Dermis blood vessel endothelial cell (primary cell): ENCODE data around the gene FAM153A. TPM values are rescaled to one million over a fixed set of nuclear protein-coding genes. Genes with fewer than 3 reads are reported as not detected.
A peak's percentile ranks its signal among the peaks of the same experiment; 100 is the strongest.
"Not testable (repeated sequence)": the region's sequence is repeated elsewhere in the genome, so short reads cannot be mapped to it uniquely, and the experiment has no call there.

ENCODE experiments used
- DNase-seq: peaks from one replicate; pipeline ENCODE4 v3.0.0; 2010
- total RNA-seq: library from RNA; depleted of rRNA; stranded (reverse); fragments of >200 nt; gene quantifications from 2 replicates; pipeline ENCODE4 v1.2.3, GENCODE V29; 2014

Gene FAM153A
- total RNA-seq, 1 donor from 2014 or later: not detected

- not testable (repeated sequence) for DNase-seq
These were observed 58.7 kb downstream of the FAM153A start for GRCh38 chr5:177723831-177724485.

GRCh38 chr5:177722829-177723228, 59.9 kb downstream of the FAM153A start:
- not testable (repeated sequence) for DNase-seq

GRCh38 chr5:177719989-177720388, 62.7 kb downstream of the FAM153A start:
- DNase-seq: not testable (repeated sequence)

DNA sequence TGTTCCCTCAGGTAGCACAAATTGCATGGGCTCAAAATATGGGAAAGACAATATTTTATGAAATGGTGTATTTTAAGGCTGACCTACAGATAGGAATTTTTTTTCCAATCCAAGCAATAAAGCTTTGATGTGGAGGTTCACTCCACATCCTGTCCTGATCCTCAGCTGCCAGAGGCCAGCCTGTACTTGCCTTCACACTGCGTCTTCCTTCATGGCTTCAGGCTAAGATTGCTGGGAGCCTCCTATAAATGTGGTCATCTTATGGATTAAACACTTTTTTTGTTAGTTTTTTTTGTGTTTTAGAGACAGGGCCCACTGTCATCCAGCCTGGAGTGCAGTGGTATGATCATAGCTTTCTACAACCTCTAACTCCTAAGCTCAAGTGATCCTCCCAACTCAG, 67.3 kb downstream of the FAM153A start:
- not testable (repeated sequence) for DNase-seq

DNA sequence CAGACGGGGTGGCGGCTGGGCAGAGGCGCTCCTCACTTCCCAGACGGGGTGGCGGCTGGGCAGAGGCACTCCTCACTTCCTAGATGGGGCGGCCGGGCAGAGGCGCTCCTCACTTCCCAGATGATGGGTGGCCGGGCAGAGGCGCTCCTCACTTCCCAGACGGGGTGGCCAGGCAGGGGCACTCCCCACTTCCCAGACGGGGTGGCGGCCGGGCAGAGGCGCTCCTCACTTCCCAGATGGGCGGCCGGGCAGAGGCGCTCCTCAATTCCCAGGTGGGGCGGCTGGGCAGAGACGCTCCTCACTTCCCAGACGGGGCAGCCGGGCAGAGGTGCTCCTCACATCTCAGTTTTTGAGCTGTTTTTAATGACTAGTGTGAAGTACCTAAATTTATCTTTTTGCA, 86.6 kb downstream of the FAM153A start:
- DNase-seq: not testable (repeated sequence)

GRCh38 chr5:177695356-177695930, 87.3 kb downstream of the FAM153A start:
- DNase-seq: not testable (repeated sequence)

DNA sequence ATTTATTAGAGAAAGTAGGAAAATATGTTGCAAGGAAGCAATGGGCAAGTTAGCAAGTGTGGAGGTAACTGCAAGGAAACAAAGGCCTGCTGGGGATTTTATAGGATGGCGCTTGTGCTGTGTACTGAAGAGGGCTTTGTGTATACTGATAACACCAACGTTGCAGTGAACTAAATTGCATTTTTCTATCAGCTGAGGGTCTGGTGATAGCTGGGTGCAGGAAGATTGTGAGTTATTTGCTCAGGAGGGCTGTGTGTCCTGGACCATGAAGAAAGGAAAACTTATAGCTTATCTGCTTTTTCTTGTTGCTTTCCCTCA, 88.2 kb downstream of the FAM153A start:
- DNase-seq: not testable (repeated sequence)

DNA sequence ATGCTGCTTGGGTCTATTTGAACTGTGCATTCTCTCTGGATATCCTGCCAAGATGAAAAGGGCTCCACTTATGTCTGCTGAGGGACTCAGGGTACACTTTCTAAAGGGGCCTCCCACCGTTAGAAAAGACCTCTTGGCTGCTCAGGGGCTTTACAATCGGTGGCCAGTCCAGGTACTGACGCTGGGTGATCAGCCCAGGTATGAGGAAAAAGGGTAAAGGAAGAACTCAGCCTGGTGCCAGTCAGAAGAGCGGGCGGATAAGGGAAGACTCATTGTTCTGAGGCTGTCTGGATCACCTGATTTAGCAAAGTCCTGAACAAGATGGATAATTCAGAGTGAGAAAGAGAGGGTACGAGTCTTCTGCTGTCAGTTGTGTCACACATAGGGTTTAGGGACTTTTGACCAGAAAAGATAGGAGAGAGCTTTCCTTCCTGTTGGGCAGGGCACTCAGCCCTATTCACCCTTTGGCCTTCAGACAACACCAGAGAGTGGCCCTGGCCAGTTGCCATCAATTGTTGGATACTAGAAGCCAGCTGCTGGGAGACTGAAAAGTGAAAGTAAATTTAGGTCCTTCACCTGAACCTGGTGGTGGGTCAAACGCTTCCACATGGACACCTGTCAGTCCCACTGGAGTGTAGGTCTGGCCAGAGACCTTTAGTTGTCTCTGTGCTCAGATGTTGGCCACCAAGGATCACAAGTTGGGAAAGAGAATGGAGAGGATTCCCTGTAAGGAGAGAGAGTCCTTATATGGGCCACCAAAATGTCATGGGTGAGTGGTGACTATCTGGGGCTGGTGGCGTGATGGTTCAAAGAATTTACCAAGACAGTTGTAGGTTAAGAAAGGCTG, 88.8 kb downstream of the FAM153A start:
- DNase-seq: peak; percentile 7

- DNase-seq: not testable (repeated sequence)
These were observed 89.7 kb downstream of the FAM153A start for GRCh38 chr5:177692969-177693368.

- not testable (repeated sequence) for DNase-seq
These were observed 90.2 kb downstream of the FAM153A start for GRCh38 chr5:177692507-177692906.

- not testable (repeated sequence) for DNase-seq
These were observed 93.6 kb downstream of the FAM153A start for GRCh38 chr5:177689011-177689610.

GRCh38 chr5:177688091-177688490, 94.6 kb downstream of the FAM153A start:
- DNase-seq: not testable (repeated sequence)

GRCh38 chr5:177681920-177682319, 100.8 kb downstream of the FAM153A start:
- not testable (repeated sequence) for DNase-seq

Other genes starting within 250 kb of the FAM153A start
- gene FAM193B, start 228.3 kb downstream of the FAM153A start, total RNA-seq: 14.6 and 31.0 TPM in 2 replicates
- 174 and 176 TPM in 2 replicates for gene TMED9, start 190.7 kb downstream of the FAM153A start, total RNA-seq
- gene B4GALT7, start 182.8 kb downstream of the FAM153A start, total RNA-seq: 31.0 and 35.6 TPM in 2 replicates
- not detected in 2 replicates for gene PROP1, start 213.3 kb upstream of the FAM153A start, total RNA-seq